Measurements from ENCODE around the gene BCDIN3D.

GRCh38 chr12:49843411-49843810 is 505 bp upstream of the BCDIN3D start:
- TF ChIP-seq POLR2A (IDR thresholded peaks at IDR 0.05) (no peak), CTCF (IDR thresholded peaks at IDR 0.05) (no peak)
